H1 (cell line): ENCODE measurements around the gene KHDRBS1. TPM values are rescaled to one million over a fixed set of nuclear protein-coding genes. Genes with fewer than 3 reads are reported as not detected.

Experiments
- CTCF ChIA-PET: fragments of 300-600 bp; sonication (Branson Sonifier 250); formaldehyde crosslinking; loops from one replicate; lab custom pipeline; 2021; ENCODE audit not compliant: partially characterized antibody; lab: Charles Lee
- POLR2A ChIA-PET: fragments of 300-600 bp; sonication (Branson Sonifier 250); formaldehyde crosslinking; loops from one replicate; lab custom pipeline; 2021; ENCODE audit warnings: inconsistent platforms; ENCODE audit not compliant: partially characterized antibody; lab: Charles Lee
- DNase-seq, 2 experiments: peaks; one replicate each; pipeline versions ENCODE4 v3.0.0 to v3.0.0-alpha.2; 2010 to 2022; ENCODE audit warnings: low spot score in 2 of 2, low read depth in 1 of 2, mixed read lengths in 1 of 2
- FAIRE-seq: peaks from 2 replicates; lab custom pipeline; 2011; peaks lifted over from hg19 to GRCh38; lab: Jason Lieb, UNC
- H2AFZ ChIP-seq: 2 replicates; pipeline ENCODE4 v1.8.1; 2012; ENCODE audit warnings: low read length, inconsistent platforms
- H2AK5ac ChIP-seq: 2 replicates; pipeline ENCODE4 v1.6.1; 2013; ENCODE audit warnings: low read depth, low read length
- H2BK120ac ChIP-seq: replicated peaks from 2 replicates; pipeline ENCODE3; 2013; ENCODE audit warnings: low read depth, low read length, inconsistent platforms
- H2BK12ac ChIP-seq: 2 replicates; pipeline ENCODE4 v1.6.1; 2013; ENCODE audit warnings: low read depth, low read length
- H2BK15ac ChIP-seq: 2 replicates; pipeline ENCODE4 v1.6.1; 2013; ENCODE audit warnings: low read length
- H2BK20ac ChIP-seq: 2 replicates; pipeline ENCODE4 v1.6.1; 2013; ENCODE audit warnings: low read length
- H2BK5ac ChIP-seq: 2 replicates; pipeline ENCODE4 v1.6.1; 2013; ENCODE audit warnings: low read depth, low read length
- H3K14ac ChIP-seq: 2 replicates; pipeline ENCODE4 v1.6.1; 2013; ENCODE audit warnings: inconsistent platforms; ENCODE audit not compliant: insufficient read length
- H3K18ac ChIP-seq: 2 replicates; pipeline ENCODE4 v1.6.1; 2013; ENCODE audit warnings: low read length; ENCODE audit errors: extremely low read depth
- H3K23ac ChIP-seq: 2 replicates; pipeline ENCODE4 v1.6.1; 2013; ENCODE audit warnings: inconsistent platforms; ENCODE audit not compliant: insufficient read length
- H3K23me2 ChIP-seq: 2 replicates; pipeline ENCODE4 v1.6.1; 2013; ENCODE audit warnings: low read depth, low read length
- H3K27ac ChIP-seq: 2 replicates; pipeline ENCODE4 v1.6.1; 2011; ENCODE audit warnings: low read depth, low read length, inconsistent platforms
- H3K27me3 ChIP-seq, 4 experiments: replicated peaks in 1 of 4; 1 replicate in 1 of 4; 2 replicates in 3 of 4; pipeline versions ENCODE4 v1.6.1 to v1.8.1; 2011 to 2013; ENCODE audit warnings: low read length in 3 of 4, mild to moderate bottlenecking in 3 of 4, inconsistent platforms in 2 of 4, mixed read lengths in 2 of 4, moderate library complexity in 1 of 4; ENCODE audit not compliant: control insufficient read depth in 3 of 4, insufficient read depth in 3 of 4; ENCODE audit errors: extremely low read depth in 1 of 4
- H3K36me3 ChIP-seq, 4 experiments: 2 replicates each; pipeline versions ENCODE4 v1.6.1 to v1.8.1; 2011 to 2013; ENCODE audit warnings: mild to moderate bottlenecking in 4 of 4, low read length in 3 of 4, moderate library complexity in 2 of 4, control low read depth in 1 of 4, inconsistent platforms in 1 of 4; ENCODE audit not compliant: insufficient read depth in 4 of 4, control insufficient read depth in 2 of 4
- H3K4ac ChIP-seq: replicated peaks from 2 replicates; pipeline ENCODE3; 2013; ENCODE audit warnings: low read length, low read depth, mixed read lengths, inconsistent platforms; ENCODE audit not compliant: insufficient read length
- H3K4me1 ChIP-seq, 4 experiments: replicated peaks in 1 of 4; 1 replicate in 1 of 4; 2 replicates in 3 of 4; pipeline versions ENCODE4 v1.6.1 to v1.8.1; 2011 to 2013; ENCODE audit warnings: low read length in 3 of 4, inconsistent platforms in 2 of 4, mixed read lengths in 1 of 4; ENCODE audit not compliant: insufficient read depth in 4 of 4, control insufficient read depth in 3 of 4
- H3K4me2 ChIP-seq, 2 experiments: 2 replicates each; pipeline versions ENCODE4 v1.6.1 to v1.8.1; 2011 to 2013; ENCODE audit warnings: low read depth in 2 of 2, low read length in 2 of 2, control low read depth in 1 of 2, inconsistent platforms in 1 of 2, mild to moderate bottlenecking in 1 of 2; ENCODE audit not compliant: insufficient read depth in 1 of 2
- H3K4me3 ChIP-seq, 4 experiments: fragments of 200-600, 300-600 bp in 1 of 4; sonication (generic), shearing (Covaris generic), sonication (Bioruptor Twin) in 1 of 4; 2 replicates each; pipeline versions ENCODE4 v1.5.1 to v1.8.1; 2011 to 2016; ENCODE audit warnings: low read length in 4 of 4, low read depth in 3 of 4, control low read depth in 2 of 4, inconsistent platforms in 2 of 4, mild to moderate bottlenecking in 2 of 4, mixed read lengths in 1 of 4, moderate library complexity in 1 of 4; ENCODE audit not compliant: insufficient read depth in 2 of 4; ENCODE audit errors: extremely low read depth in 1 of 4
- H3K56ac ChIP-seq: replicated peaks from 2 replicates; pipeline ENCODE3; 2013; ENCODE audit warnings: low read depth, mild to moderate bottlenecking, mixed read lengths, low read length, inconsistent platforms; ENCODE audit not compliant: insufficient read length
- H3K79me1 ChIP-seq: 2 replicates; pipeline ENCODE4 v1.6.1; 2013; ENCODE audit warnings: low read depth, low read length, control low read depth
- H3K79me2 ChIP-seq, 2 experiments: 2 replicates each; pipeline versions ENCODE4 v1.6.1 to v1.8.1; 2012 to 2013; ENCODE audit warnings: low read length in 2 of 2, mild to moderate bottlenecking in 2 of 2, inconsistent platforms in 1 of 2; ENCODE audit not compliant: insufficient read depth in 2 of 2, control insufficient read depth in 1 of 2
- H3K9ac ChIP-seq, 4 experiments: replicated peaks in 1 of 4; 1 replicate in 1 of 4; 2 replicates in 3 of 4; pipeline versions ENCODE4 v1.6.1 to v1.8.1; 2011 to 2013; ENCODE audit warnings: low read depth in 3 of 4, low read length in 3 of 4, control low read depth in 2 of 4, mild to moderate bottlenecking in 2 of 4, moderate library complexity in 2 of 4, inconsistent platforms in 1 of 4; ENCODE audit errors: extremely low read depth in 1 of 4
- H3K9me3 ChIP-seq, 2 experiments: 2 replicates each; pipeline versions ENCODE4 v1.6.1 to v1.8.1; 2012 to 2013; ENCODE audit warnings: mild to moderate bottlenecking in 2 of 2, moderate library complexity in 2 of 2, control low read depth in 1 of 2, inconsistent platforms in 1 of 2, low read depth in 1 of 2, low read length in 1 of 2, mixed read lengths in 1 of 2; ENCODE audit not compliant: insufficient read depth in 2 of 2
- H4K20me1 ChIP-seq, 2 experiments: replicated peaks in 1 of 2; 2 replicates each; pipeline versions ENCODE3 to v1.8.1; 2011 to 2013; ENCODE audit warnings: inconsistent platforms in 2 of 2, low read length in 2 of 2, mild to moderate bottlenecking in 1 of 2; ENCODE audit not compliant: insufficient read depth in 2 of 2, control insufficient read depth in 1 of 2
- H4K5ac ChIP-seq: 2 replicates; pipeline ENCODE4 v1.6.1; 2013; ENCODE audit warnings: low read length, low read depth, mixed read lengths, inconsistent platforms; ENCODE audit not compliant: insufficient read length
- H4K8ac ChIP-seq: 2 replicates; pipeline ENCODE4 v1.8.0; 2013; ENCODE audit warnings: mild to moderate bottlenecking, moderate library complexity, low read length, inconsistent platforms; ENCODE audit not compliant: insufficient read depth; ENCODE audit errors: extremely low read depth
- H4K91ac ChIP-seq: replicated peaks from 2 replicates; pipeline ENCODE3; 2013; ENCODE audit warnings: low read length, mixed read lengths, inconsistent platforms; ENCODE audit not compliant: insufficient read length
- ASH2L ChIP-seq: fragments of 200-600, 300-600 bp; sonication (generic); IDR thresholded peaks from one replicate; pipeline ENCODE4 v1.7.1; 2017; ENCODE audit warnings: low read length
- BRCA1 ChIP-seq: IDR thresholded peaks from 2 replicates; pipeline ENCODE4 v1.6.1; 2012; ENCODE audit warnings: low read depth, low read length, improper control_type of control experiment
- CTBP2 ChIP-seq: IDR thresholded peaks from 2 replicates; pipeline ENCODE4 v1.7.0; 2011; ENCODE audit warnings: borderline replicate concordance, mild to moderate bottlenecking, moderate library complexity, mixed read lengths, low read length; ENCODE audit not compliant: insufficient read depth, insufficient read length
- CTCF ChIP-seq, 3 experiments: IDR thresholded peaks; 1 replicate in 2 of 3; 2 replicates in 1 of 3; pipeline versions ENCODE4 v1.5.1 to v1.6.1; 2011; ENCODE audit warnings: low read length in 3 of 3, mild to moderate bottlenecking in 3 of 3, inconsistent platforms in 2 of 3, low read depth in 1 of 3, moderate library complexity in 1 of 3; ENCODE audit not compliant: insufficient read depth in 1 of 3; ENCODE audit errors: control extremely low read depth in 1 of 3
- FOSL1 ChIP-seq: IDR thresholded peaks from 2 replicates; pipeline ENCODE4 v1.6.1; 2011; ENCODE audit warnings: mild to moderate bottlenecking, low read depth, low read length, moderate library complexity; ENCODE audit not compliant: insufficient read depth
- SIN3A ChIP-seq, 2 experiments: IDR thresholded peaks in 1 of 2; conservative IDR thresholded peaks in 1 of 2; 2 replicates each; pipeline ENCODE4 v1.6.1; 2011 to 2012; ENCODE audit warnings: low read length in 2 of 2, improper control_type of control experiment in 1 of 2, low read depth in 1 of 2, mild to moderate bottlenecking in 1 of 2
- SIX5 ChIP-seq: IDR thresholded peaks from 2 replicates; pipeline ENCODE4 v1.6.1; 2011; ENCODE audit warnings: mild to moderate bottlenecking, low read depth, low read length
- SP2 ChIP-seq: IDR thresholded peaks from 2 replicates; pipeline ENCODE4 v1.6.1; 2012; ENCODE audit warnings: mild to moderate bottlenecking, low read length, inconsistent platforms
- SUZ12 ChIP-seq: fragments of 200-600 bp; sonication (generic); IDR thresholded peaks from 2 replicates; pipeline ENCODE4 v1.6.1; 2012; ENCODE audit warnings: mild to moderate bottlenecking, inconsistent platforms, low read length, moderate library complexity, mixed read lengths
- WGBS, 2 experiments: shearing (Covaris generic) in 1 of 2; methylation state at CpG; one replicate each; pipeline versions ENCODE4 v1.1.6 to v1.1.7; 2013 to 2015; ENCODE audit warnings: low lambda C conversion rate in 2 of 2, mixed read lengths in 2 of 2, inconsistent platforms in 1 of 2, low coverage in 1 of 2, missing lambda C conversion rate in 1 of 2; ENCODE audit not compliant: insufficient replicate concordance in 2 of 2, insufficient coverage in 1 of 2, insufficient read length in 1 of 2; ENCODE audit errors: extremely low coverage in 1 of 2, missing lambda C conversion rate in 1 of 2; 5-methylcytosine and 5-hydroxymethylcytosine counted together
- polyA plus RNA-seq, 7 experiments: library from polyadenylated mRNA; depleted of rRNA in 3 of 7; stranded (reverse) in 5 of 7; unstranded in 2 of 7; fragments of >200 nt in 5 of 7; fragments of 200-250 nt in 2 of 7; gene quantifications; 1 replicate in 5 of 7; 2 replicates in 1 of 7; 4 replicates in 1 of 7; pipeline versions ENCODE4 v1.2.1 to v1.2.3, GENCODE V29; 2011 to 2013; ENCODE audit warnings: missing spikeins in 2 of 7, mixed read lengths in 2 of 7
- total RNA-seq: library from RNA; stranded (reverse); fragmentation: NEBNext Ultra II Directional; extraction: Animal tissue kit (Norgen Biotek cat#: 25700); gene quantifications from 2 replicates; pipeline ENCODE4 v1.2.1, GENCODE V29; 2021
- TF ChIP-seq, protein P1 (sequence below): IDR thresholded peaks from 2 replicates; pipeline ENCODE4 v1.6.1; 2012; ENCODE audit warnings: inconsistent platforms

Gene KHDRBS1
- total and polyA plus RNA-seq, 2 of the 8 experiments (the other 6 are each of a cell fraction or from before 2014, with no cell fraction given), result 53.8 to 284 TPM

DNA sequence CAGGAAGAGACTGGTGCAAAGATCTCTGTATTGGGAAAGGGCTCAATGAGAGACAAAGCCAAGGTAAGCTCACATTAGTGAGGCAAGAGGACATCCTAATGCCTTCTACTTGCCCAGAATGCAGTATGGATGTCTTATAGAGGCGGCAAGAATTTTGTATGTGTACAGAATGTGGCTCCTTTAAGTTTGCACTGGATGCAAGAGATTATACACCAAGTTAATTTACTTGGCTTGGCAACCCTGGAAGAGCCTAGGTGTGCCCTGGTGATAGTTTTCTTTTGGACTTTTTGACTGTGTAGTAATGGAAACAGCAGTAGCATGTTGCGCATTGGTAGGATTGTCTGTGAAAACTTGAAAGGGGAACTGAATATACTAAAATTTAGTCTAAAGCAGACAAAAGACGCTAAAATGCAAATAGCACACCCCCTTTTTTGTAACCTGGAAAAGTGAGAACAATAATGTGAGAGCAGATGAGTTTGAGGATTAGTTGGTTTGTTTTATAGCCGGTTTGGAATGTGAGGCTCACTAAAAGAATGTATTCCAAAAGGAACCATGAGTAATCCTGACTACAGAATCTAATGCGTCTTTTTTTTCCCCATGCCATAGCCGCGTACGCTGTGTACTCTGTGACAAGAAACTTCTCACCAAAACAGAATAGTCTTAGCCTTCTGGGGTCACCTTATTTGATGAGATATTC lies 18.1 kb downstream of the KHDRBS1 start:
- Histone ChIP-seq H4K8ac (no peak overlapping the region), H3K4me2 (no peak overlapping the region), H2BK5ac (no peak overlapping the region), H3K56ac (no peak overlapping the region), H3K4ac (no peak overlapping the region), H2AFZ (no peak overlapping the region), H3K23ac (no peak overlapping the region), H4K5ac (no peak overlapping the region), H3K9ac (no peak overlapping the region), H3K14ac (no peak overlapping the region), H3K36me3 (peaks cover 14 to 51% (median 40%) of the 10 kb centered on the region in 4 experiments), H3K23me2 (no peaks in the 10 kb centered on the region), H2BK12ac (no peak overlapping the region), H2AK5ac (no peak overlapping the region), H3K18ac (no peak overlapping the region), H3K79me1 (peaks cover 4% of the 10 kb centered on the region), H3K4me1 (no peaks in the 10 kb centered on the region), H4K91ac (no peak overlapping the region), H2BK120ac (no peak overlapping the region), H4K20me1 (peaks cover 21 to 24% of the 10 kb centered on the region in 2 experiments), H2BK20ac (no peak overlapping the region), H3K79me2 (peaks cover 9 to 86% of the 10 kb centered on the region in 2 experiments), H3K27me3 (no peaks in the 10 kb centered on the region), H3K4me3 (no peak overlapping the region), H3K9me3 (no peaks in the 10 kb centered on the region), H3K27ac (no peak overlapping the region), H2BK15ac (no peak overlapping the region)
- POLR2A ChIA-PET, result interaction anchor here (0.8 to 2.1 kb wide), 3 partner anchors 8 to 18 kb away, joined by 3 to 6 read pairs (median 4); partner anchors contain the start of gene KHDRBS1
- no peak for TF ChIP-seq CTCF (IDR thresholded peaks at IDR 0.05; ENCODE audit: control extremely low read depth in 1 of 3, insufficient read depth in 1 of 3, low read depth in 1 of 3, low read length in 3 of 3)
- no peak for TF ChIP-seq FOSL1
- TF ChIP-seq SIX5, result no peak
- TF ChIP-seq SP2, result no peak
- no peak for TF ChIP-seq ASH2L
- no peak for TF ChIP-seq SUZ12
- TF ChIP-seq, protein P1, sequence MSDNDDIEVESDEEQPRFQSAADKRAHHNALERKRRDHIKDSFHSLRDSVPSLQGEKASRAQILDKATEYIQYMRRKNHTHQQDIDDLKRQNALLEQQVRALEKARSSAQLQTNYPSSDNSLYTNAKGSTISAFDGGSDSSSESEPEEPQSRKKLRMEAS, result no peak
- no peak for TF ChIP-seq BRCA1
- no peak for TF ChIP-seq SIN3A (conservative IDR thresholded peaks at IDR 0.05 in 1 of 2, IDR thresholded peaks at IDR 0.05 in 1 of 2; ENCODE audit: low read depth in 1 of 2, low read length in 2 of 2)
- TF ChIP-seq CTBP2, result no peak
- CTCF ChIA-PET, result no interaction called here
- FAIRE-seq, result no peak
- 94% methylated on average over 8 of the region's 8 CpGs; no CpG with 5 or more reads in 1 of the 2 experiments for WGBS, 2 experiments
- no peak for DNase-seq
